ENCODE results near the gene ZBTB20. TPM values are rescaled to one million over a fixed set of nuclear protein-coding genes. Genes with fewer than 3 reads are reported as not detected.

The ZBTB20 gene
- total and polyA plus RNA-seq, 10 of the 15 experiments (the other 5 are each of a cell fraction or from before 2014, with no cell fraction given), result 0.20 to 5.5 (median 2.2) TPM

GRCh38 chr3:114892880-114893279 lies 254.2 kb downstream of the ZBTB20 start:
- ATAC-seq, result no peak
- Histone ChIP-seq H3K79me2 (ENCODE audit: control insufficient read depth, insufficient read depth, low read length) (no peaks in the 10 kb centered on the region), H2AFZ (ENCODE audit: control insufficient read depth, low read depth, low read length) (no peak overlapping the region), H3K9me3 (replicated peaks; ENCODE audit: control insufficient read depth, insufficient read depth, low read length) (no peaks in the 10 kb centered on the region), H3K4me3 (no peak overlapping the region), H3K9ac (ENCODE audit: control insufficient read depth, insufficient read depth, low read length) (no peak overlapping the region), H4K20me1 (ENCODE audit: control insufficient read depth, insufficient read depth) (no peaks in the 10 kb centered on the region), H3K4me1 (ENCODE audit: control insufficient read depth, insufficient read depth, low read length) (no peaks in the 10 kb centered on the region), H3K27ac (ENCODE audit: control insufficient read depth, insufficient read depth) (no peak overlapping the region), H3K27me3 (replicated peaks in 1 of 2; ENCODE audit: control insufficient read depth in 2 of 2, insufficient read depth in 2 of 2, low read length in 1 of 2) (no peaks in the 10 kb centered on the region), H3K4me2 (ENCODE audit: control insufficient read depth, insufficient read depth) (no peak overlapping the region), H3K36me3 (ENCODE audit: control insufficient read depth in 2 of 2, insufficient read depth in 2 of 2, low read length in 1 of 2) (no peaks in the 10 kb centered on the region)
- TF ChIP-seq EGR1 (IDR thresholded peaks at IDR 0.05; ENCODE audit: borderline replicate concordance in 1 of 2, low read depth in 2 of 2, low read length in 2 of 2) (no peak), E2F4 (IDR thresholded peaks at IDR 0.05; ENCODE audit: low read depth, low read length) (no peak), YBX1 (IDR thresholded peaks at IDR 0.05) (no peak), MXI1 (IDR thresholded peaks at IDR 0.05; ENCODE audit: low read depth, low read length) (no peak), ZNF207 (IDR thresholded peaks at IDR 0.05; ENCODE audit: borderline replicate concordance) (no peak), HCFC1 (IDR thresholded peaks at IDR 0.05; ENCODE audit: low read length) (no peak), EED (IDR thresholded peaks at IDR 0.05; ENCODE audit: low read depth) (no peak), ZSCAN29 (IDR thresholded peaks at IDR 0.05) (no peak), BCL11A (IDR thresholded peaks at IDR 0.05; ENCODE audit: low read depth, low read length) (no peak), CBX3 (IDR thresholded peaks at IDR 0.05; ENCODE audit: borderline replicate concordance, low read depth) (no peak), CREM (IDR thresholded peaks at IDR 0.05; ENCODE audit: low read depth) (no peak)
- 98% methylated on average over 3 of the region's 3 CpGs for WGBS (ENCODE audit: insufficient coverage, insufficient replicate concordance, low lambda C conversion rate, missing lambda C conversion rate)
- no TSS peak for BruUV-seq (replicated peaks)
- no peak for FAIRE-seq
- intact Hi-C loops (cut with micrococcal nuclease; ENCODE audit: unreplicated experiment), result no loop called here
- ChIA-PET RAD21 (ENCODE audit: unreplicated experiment) (no interaction called here), SMC1A (ENCODE audit: uncharacterized antibody, unreplicated experiment) (interaction anchor here (1.1 to 1.2 kb wide), 2 partner anchors 29 to 242 kb away, joined by 3 to 4 read pairs; no protein-coding TSS in a partner anchor), CTCF (no interaction called here), POLR2A (no interaction called here)
- no peak for DNase-seq (ENCODE audit: low read depth, low spot score)
- in situ Hi-C loops (cut with MboI), result no loop called here
